Adipocyte (in vitro differentiated cells): ENCODE measurements around the gene PHF8.
A peak's percentile ranks its signal among the peaks of the same experiment; 100 is the strongest.

Experiments
- DNase-seq: peaks from one replicate; pipeline ENCODE4 v3.0.0-alpha.2; 2015; ENCODE audit warnings: low read depth
- H3K27me3 ChIP-seq: replicated peaks from 2 replicates; pipeline ENCODE4 v1.7.0; 2013; ENCODE audit warnings: mild to moderate bottlenecking, low read length, moderate library complexity; ENCODE audit not compliant: control insufficient read depth, insufficient read depth
- H3K36me3 ChIP-seq: 2 replicates; pipeline ENCODE4 v1.7.0; 2013; ENCODE audit warnings: low read length, mild to moderate bottlenecking, moderate library complexity; ENCODE audit not compliant: control insufficient read depth, insufficient read depth, severe bottlenecking
- H3K4me1 ChIP-seq: 2 replicates; pipeline ENCODE4 v1.7.0; 2013; ENCODE audit warnings: mild to moderate bottlenecking, low read length, moderate library complexity; ENCODE audit not compliant: control insufficient read depth, insufficient read depth
- H3K4me3 ChIP-seq: 2 replicates; pipeline ENCODE4 v1.7.0; 2013; ENCODE audit warnings: mild to moderate bottlenecking, low read length, moderate library complexity
- H3K9ac ChIP-seq: 2 replicates; pipeline ENCODE4 v1.7.0; 2013; ENCODE audit warnings: mild to moderate bottlenecking, low read length, moderate library complexity
- H3K9me3 ChIP-seq: 2 replicates; pipeline ENCODE4 v1.7.0; 2013; ENCODE audit warnings: mild to moderate bottlenecking, low read length, moderate library complexity; ENCODE audit not compliant: control insufficient read depth

Gene PHF8

GRCh38 chrX:54063361-54063760 lies 19.1 kb upstream of the PHF8 start:
- Histone ChIP-seq H3K4me1 (no peaks in the 10 kb centered on the region), H3K9me3 (no peaks in the 10 kb centered on the region), H3K4me3 (no peak overlapping the region), H3K36me3 (no peaks in the 10 kb centered on the region), H3K27me3 (no peaks in the 10 kb centered on the region), H3K9ac (no peak overlapping the region)
- no peak for DNase-seq

GRCh38 chrX:54049801-54050200 lies 5.5 kb upstream of the PHF8 start:
- no peaks in the 10 kb centered on the region for H3K9me3 ChIP-seq
- H3K27me3 ChIP-seq = peaks cover 7% of the 10 kb centered on the region
- H3K4me1 ChIP-seq = peaks cover 6% of the 10 kb centered on the region
- no peak overlapping the region for H3K4me3 ChIP-seq
- no peak overlapping the region for H3K9ac ChIP-seq
- DNase-seq = no peak
- H3K36me3 ChIP-seq = no peaks in the 10 kb centered on the region

- no peaks in the 10 kb centered on the region for H3K9me3 ChIP-seq
- no peak overlapping the region for H3K4me3 ChIP-seq
- H3K9ac ChIP-seq = no peak overlapping the region
- H3K36me3 ChIP-seq = no peaks in the 10 kb centered on the region
- DNase-seq = no peak
- H3K4me1 ChIP-seq = peaks cover 6% of the 10 kb centered on the region
- H3K27me3 ChIP-seq = peaks cover 7% of the 10 kb centered on the region
Measured at GRCh38 chrX:54048412-54048811, 4.1 kb upstream of the PHF8 start.

GRCh38 chrX:54045563-54046228 lies 1.4 kb upstream of the PHF8 start:
- Histone ChIP-seq H3K4me1 (peaks cover 6% of the 10 kb centered on the region), H3K27me3 (peaks cover 7% of the 10 kb centered on the region), H3K9ac (no peak overlapping the region), H3K9me3 (no peaks in the 10 kb centered on the region), H3K36me3 (peaks cover 3% of the 10 kb centered on the region), H3K4me3 (no peak overlapping the region)
- no peak for DNase-seq

- Histone ChIP-seq H3K4me1 (peaks cover 6% of the 10 kb centered on the region), H3K27me3 (peaks cover 7% of the 10 kb centered on the region), H3K9ac (peak overlapping the region; percentile 93), H3K4me3 (peak overlapping the region; percentile 87), H3K36me3 (peaks cover 11% of the 10 kb centered on the region), H3K9me3 (no peaks in the 10 kb centered on the region)
- no peak for DNase-seq
Measured at GRCh38 chrX:54044877-54045338, 635 bp upstream of the PHF8 start.

DNA sequence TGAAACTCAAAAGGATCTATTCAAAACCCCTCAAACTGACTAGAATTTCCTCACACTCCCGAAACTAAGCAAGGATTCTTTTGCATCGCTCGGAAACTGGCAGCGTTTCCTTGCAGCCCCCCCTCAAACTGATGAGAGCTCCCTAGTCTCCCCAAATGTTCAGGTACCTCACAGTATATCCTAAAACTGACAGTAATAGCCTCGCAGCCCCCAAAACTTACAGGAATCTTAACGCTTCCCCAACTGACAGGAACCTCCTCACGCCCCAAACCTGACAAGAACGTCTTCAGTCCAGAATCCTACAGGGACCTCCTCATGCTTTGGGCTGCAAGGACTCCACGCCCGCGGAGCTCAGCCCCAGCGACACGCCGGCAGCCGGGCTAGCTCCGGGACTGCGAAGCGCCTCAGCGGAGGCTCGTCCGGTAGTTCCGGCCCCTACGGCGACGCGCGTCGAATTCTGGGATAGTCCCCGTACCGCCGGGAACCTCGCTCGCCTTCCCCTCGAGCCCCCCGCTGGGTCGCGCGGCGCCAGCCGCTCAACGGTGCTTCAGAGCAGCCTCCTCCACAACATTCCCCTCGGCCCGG lies 640 bp downstream of the PHF8 start:
- Histone ChIP-seq H3K36me3 (peaks cover 11% of the 10 kb centered on the region), H3K9ac (peak overlapping the region; percentile 93), H3K27me3 (peaks cover 7% of the 10 kb centered on the region), H3K4me3 (peak overlapping the region; percentile 87), H3K9me3 (no peaks in the 10 kb centered on the region), H3K4me1 (peaks cover 3% of the 10 kb centered on the region)
- DNase-seq = peak; percentile 58

GRCh38 chrX:54043056-54043455 lies 1.2 kb downstream of the PHF8 start:
- Histone ChIP-seq H3K9me3 (no peaks in the 10 kb centered on the region), H3K4me3 (peak overlapping the region; percentile 87), H3K27me3 (peaks cover 4% of the 10 kb centered on the region), H3K36me3 (peaks cover 11% of the 10 kb centered on the region), H3K4me1 (peaks cover 3% of the 10 kb centered on the region), H3K9ac (peak overlapping the region; percentile 93)
- DNase-seq = peak; percentile 19

- DNase-seq = peak; percentile 79
- peak overlapping the region; percentile 87 for H3K4me3 ChIP-seq
- peak overlapping the region; percentile 58 for H3K9ac ChIP-seq
- H3K9me3 ChIP-seq = no peaks in the 10 kb centered on the region
- H3K4me1 ChIP-seq = peaks cover 3% of the 10 kb centered on the region
- H3K27me3 ChIP-seq = peaks cover 4% of the 10 kb centered on the region
- peaks cover 11% of the 10 kb centered on the region for H3K36me3 ChIP-seq
Measured at GRCh38 chrX:54042609-54043021, 1.7 kb downstream of the PHF8 start.

- Histone ChIP-seq H3K36me3 (peaks cover 48% of the 10 kb centered on the region), H3K9ac (no peak overlapping the region)
Measured at GRCh38 chrX:54030329-54030728, 13.9 kb downstream of the PHF8 start.

GRCh38 chrX:54029529-54030143 lies 14.6 kb downstream of the PHF8 start:
- H3K9ac ChIP-seq = no peak overlapping the region
- H3K9me3 ChIP-seq = no peaks in the 10 kb centered on the region
- H3K4me1 ChIP-seq = no peaks in the 10 kb centered on the region
- peaks cover 8% of the 10 kb centered on the region for H3K27me3 ChIP-seq
- no peak for DNase-seq
- no peak overlapping the region for H3K4me3 ChIP-seq
- peaks cover 47% of the 10 kb centered on the region for H3K36me3 ChIP-seq

More at GRCh38 chrX:54030329-54030728, 13.9 kb downstream of the PHF8 start:
- H3K27me3 ChIP-seq = peaks cover 8% of the 10 kb centered on the region
- no peak overlapping the region for H3K4me3 ChIP-seq
- H3K4me1 ChIP-seq = no peaks in the 10 kb centered on the region
- H3K9me3 ChIP-seq = no peaks in the 10 kb centered on the region
- DNase-seq = no peak

DNA sequence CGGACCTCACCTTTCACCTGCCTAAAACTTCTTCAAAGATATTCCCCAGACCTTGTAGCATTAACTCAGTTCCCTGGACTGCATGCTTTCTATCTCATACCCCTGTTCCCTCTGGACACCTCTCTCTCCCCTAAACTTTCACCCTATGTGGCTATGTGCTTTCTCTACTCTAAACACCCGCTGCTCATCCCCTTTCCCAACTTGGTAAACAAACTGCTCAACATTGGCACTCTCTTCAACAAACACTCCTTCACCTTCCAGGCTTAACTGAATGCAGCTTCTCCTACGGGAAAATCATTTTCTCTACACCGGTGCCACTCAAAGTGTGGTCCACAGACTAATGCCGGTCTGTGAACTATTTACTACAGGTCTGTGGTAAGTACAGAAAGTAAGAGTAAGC lies 19.9 kb downstream of the PHF8 start:
- no peaks in the 10 kb centered on the region for H3K27me3 ChIP-seq
- peaks cover 38% of the 10 kb centered on the region for H3K36me3 ChIP-seq
- no peak overlapping the region for H3K4me3 ChIP-seq
- no peak overlapping the region for H3K9ac ChIP-seq
- no peak for DNase-seq
- H3K4me1 ChIP-seq = no peaks in the 10 kb centered on the region
- no peaks in the 10 kb centered on the region for H3K9me3 ChIP-seq
